ENCODE results near the gene CD300C. TPM values are rescaled to one million over a fixed set of nuclear protein-coding genes. Genes with fewer than 3 reads are reported as not detected.

The CD300C gene
- total RNA-seq, 1 experiment from 2014 or later = not detected

- H3K27ac Mint-ChIP-seq = no peak within 1 kb of the TSS
- CTCF ChIA-PET = interaction anchor here (1.3 to 3.4 kb wide), 6 partner anchors 90 to 211 kb away, joined by 3 to 37 read pairs (median 21); partner anchors contain the start of gene RAB37
- TF ChIP-seq PRDM15 (CRISPR knock-in tag; IDR thresholded peaks at IDR 0.05) = no peak
- no peak for TF ChIP-seq NR1H2 (CRISPR knock-in tag; IDR thresholded peaks at IDR 0.05)
- no peak for TF ChIP-seq TEAD4 (CRISPR knock-in tag; IDR thresholded peaks at IDR 0.05)
- no peak for TF ChIP-seq ATF3 (CRISPR knock-in tag; conservative IDR thresholded peaks at IDR 0.05)
- TF ChIP-seq FOXP1 (CRISPR knock-in tag; IDR thresholded peaks at IDR 0.05; ENCODE audit: borderline replicate concordance) = no peak
- no peak for TF ChIP-seq ATF6 (CRISPR knock-in tag; IDR thresholded peaks at IDR 0.05)
- TF ChIP-seq MYBL2 (CRISPR knock-in tag; IDR thresholded peaks at IDR 0.05) = no peak
- no peak for TF ChIP-seq AFF4 (CRISPR knock-in tag; IDR thresholded peaks at IDR 0.05; ENCODE audit: borderline replicate concordance)
- TF ChIP-seq ZNF425 (CRISPR knock-in tag; conservative IDR thresholded peaks at IDR 0.05) = no peak
- TF ChIP-seq CDX4 (CRISPR knock-in tag; IDR thresholded peaks at IDR 0.05; ENCODE audit: borderline replicate concordance) = no peak
- no peak for TF ChIP-seq ZNF281 (CRISPR knock-in tag; IDR thresholded peaks at IDR 0.05)
- TF ChIP-seq FOXK1 (CRISPR knock-in tag; IDR thresholded peaks at IDR 0.05) = no peak
- no peak for TF ChIP-seq ZNF532 (CRISPR knock-in tag; IDR thresholded peaks at IDR 0.05; ENCODE audit: borderline replicate concordance)
- no peak for TF ChIP-seq E2F4 (CRISPR knock-in tag; IDR thresholded peaks at IDR 0.05; ENCODE audit: borderline replicate concordance, low read depth)
Measured at GRCh38 chr17:74567397-74567796, 21.5 kb upstream of the CD300C start, which contains the start of gene CD300H. Gene CD300H (minus strand): TSS chr17:74567509.

More at GRCh38 chr17:74567397-74567796, 21.5 kb upstream of the CD300C start, which contains the start of gene CD300H:
- Mint-ChIP-seq H3K27me3 (ENCODE audit: low read depth) (peaks cover 11% of the 10 kb centered on the region), H3K4me3 (no peak within 1 kb of the TSS), H3K36me3 (no peaks in the 10 kb centered on the region), H3K4me1 (peaks cover 4% of the 10 kb centered on the region; the same call in 1 of the 2 replicates), H3K9me3 (peaks cover 15% of the 10 kb centered on the region)
- DNase-seq (ENCODE audit: low spot score) (no peak), ATAC-seq (no peak)
- POLR2A ChIA-PET = no interaction called here

Data from WTC11 (cell line).